H1 (cell line): ENCODE results near the gene GPX6. TPM values are rescaled to one million over a fixed set of nuclear protein-coding genes. Genes with fewer than 3 reads are reported as not detected.

Experiments used
- CTCF ChIA-PET: fragments of 300-600 bp; sonication (Branson Sonifier 250); formaldehyde crosslinking; loops from one replicate; lab custom pipeline; 2021; ENCODE audit not compliant: partially characterized antibody; lab: Charles Lee
- POLR2A ChIA-PET: fragments of 300-600 bp; sonication (Branson Sonifier 250); formaldehyde crosslinking; loops from one replicate; lab custom pipeline; 2021; ENCODE audit warnings: inconsistent platforms; ENCODE audit not compliant: partially characterized antibody; lab: Charles Lee
- DNase-seq, 2 experiments: peaks; one replicate each; pipeline versions ENCODE4 v3.0.0 to v3.0.0-alpha.2; 2010 to 2022; ENCODE audit warnings: low spot score in 2 of 2, low read depth in 1 of 2, mixed read lengths in 1 of 2
- FAIRE-seq: peaks from 2 replicates; lab custom pipeline; 2011; peaks lifted over from hg19 to GRCh38; lab: Jason Lieb, UNC
- H2AFZ ChIP-seq: 2 replicates; pipeline ENCODE4 v1.8.1; 2012; ENCODE audit warnings: low read length, inconsistent platforms
- H2AK5ac ChIP-seq: 2 replicates; pipeline ENCODE4 v1.6.1; 2013; ENCODE audit warnings: low read depth, low read length
- H2BK120ac ChIP-seq: replicated peaks from 2 replicates; pipeline ENCODE3; 2013; ENCODE audit warnings: low read depth, low read length, inconsistent platforms
- H2BK12ac ChIP-seq: 2 replicates; pipeline ENCODE4 v1.6.1; 2013; ENCODE audit warnings: low read depth, low read length
- H2BK15ac ChIP-seq: 2 replicates; pipeline ENCODE4 v1.6.1; 2013; ENCODE audit warnings: low read length
- H2BK20ac ChIP-seq: 2 replicates; pipeline ENCODE4 v1.6.1; 2013; ENCODE audit warnings: low read length
- H2BK5ac ChIP-seq: 2 replicates; pipeline ENCODE4 v1.6.1; 2013; ENCODE audit warnings: low read depth, low read length
- H3K14ac ChIP-seq: 2 replicates; pipeline ENCODE4 v1.6.1; 2013; ENCODE audit warnings: inconsistent platforms; ENCODE audit not compliant: insufficient read length
- H3K18ac ChIP-seq: 2 replicates; pipeline ENCODE4 v1.6.1; 2013; ENCODE audit warnings: low read length; ENCODE audit errors: extremely low read depth
- H3K23ac ChIP-seq: 2 replicates; pipeline ENCODE4 v1.6.1; 2013; ENCODE audit warnings: inconsistent platforms; ENCODE audit not compliant: insufficient read length
- H3K23me2 ChIP-seq: 2 replicates; pipeline ENCODE4 v1.6.1; 2013; ENCODE audit warnings: low read depth, low read length
- H3K27ac ChIP-seq: 2 replicates; pipeline ENCODE4 v1.6.1; 2011; ENCODE audit warnings: low read depth, low read length, inconsistent platforms
- H3K27me3 ChIP-seq, 4 experiments: replicated peaks in 1 of 4; 1 replicate in 1 of 4; 2 replicates in 3 of 4; pipeline versions ENCODE4 v1.6.1 to v1.8.1; 2011 to 2013; ENCODE audit warnings: low read length in 3 of 4, mild to moderate bottlenecking in 3 of 4, inconsistent platforms in 2 of 4, mixed read lengths in 2 of 4, moderate library complexity in 1 of 4; ENCODE audit not compliant: control insufficient read depth in 3 of 4, insufficient read depth in 3 of 4; ENCODE audit errors: extremely low read depth in 1 of 4
- H3K36me3 ChIP-seq, 4 experiments: 2 replicates each; pipeline versions ENCODE4 v1.6.1 to v1.8.1; 2011 to 2013; ENCODE audit warnings: mild to moderate bottlenecking in 4 of 4, low read length in 3 of 4, moderate library complexity in 2 of 4, control low read depth in 1 of 4, inconsistent platforms in 1 of 4; ENCODE audit not compliant: insufficient read depth in 4 of 4, control insufficient read depth in 2 of 4
- H3K4ac ChIP-seq: replicated peaks from 2 replicates; pipeline ENCODE3; 2013; ENCODE audit warnings: low read length, low read depth, mixed read lengths, inconsistent platforms; ENCODE audit not compliant: insufficient read length
- H3K4me1 ChIP-seq, 4 experiments: replicated peaks in 1 of 4; 1 replicate in 1 of 4; 2 replicates in 3 of 4; pipeline versions ENCODE4 v1.6.1 to v1.8.1; 2011 to 2013; ENCODE audit warnings: low read length in 3 of 4, inconsistent platforms in 2 of 4, mixed read lengths in 1 of 4; ENCODE audit not compliant: insufficient read depth in 4 of 4, control insufficient read depth in 3 of 4
- H3K4me2 ChIP-seq, 2 experiments: 2 replicates each; pipeline versions ENCODE4 v1.6.1 to v1.8.1; 2011 to 2013; ENCODE audit warnings: low read depth in 2 of 2, low read length in 2 of 2, control low read depth in 1 of 2, inconsistent platforms in 1 of 2, mild to moderate bottlenecking in 1 of 2; ENCODE audit not compliant: insufficient read depth in 1 of 2
- H3K4me3 ChIP-seq, 4 experiments: fragments of 200-600, 300-600 bp in 1 of 4; sonication (generic), shearing (Covaris generic), sonication (Bioruptor Twin) in 1 of 4; 2 replicates each; pipeline versions ENCODE4 v1.5.1 to v1.8.1; 2011 to 2016; ENCODE audit warnings: low read length in 4 of 4, low read depth in 3 of 4, control low read depth in 2 of 4, inconsistent platforms in 2 of 4, mild to moderate bottlenecking in 2 of 4, mixed read lengths in 1 of 4, moderate library complexity in 1 of 4; ENCODE audit not compliant: insufficient read depth in 2 of 4; ENCODE audit errors: extremely low read depth in 1 of 4
- H3K56ac ChIP-seq: replicated peaks from 2 replicates; pipeline ENCODE3; 2013; ENCODE audit warnings: low read depth, mild to moderate bottlenecking, mixed read lengths, low read length, inconsistent platforms; ENCODE audit not compliant: insufficient read length
- H3K79me1 ChIP-seq: 2 replicates; pipeline ENCODE4 v1.6.1; 2013; ENCODE audit warnings: low read depth, low read length, control low read depth
- H3K79me2 ChIP-seq, 2 experiments: 2 replicates each; pipeline versions ENCODE4 v1.6.1 to v1.8.1; 2012 to 2013; ENCODE audit warnings: low read length in 2 of 2, mild to moderate bottlenecking in 2 of 2, inconsistent platforms in 1 of 2; ENCODE audit not compliant: insufficient read depth in 2 of 2, control insufficient read depth in 1 of 2
- H3K9ac ChIP-seq, 4 experiments: replicated peaks in 1 of 4; 1 replicate in 1 of 4; 2 replicates in 3 of 4; pipeline versions ENCODE4 v1.6.1 to v1.8.1; 2011 to 2013; ENCODE audit warnings: low read depth in 3 of 4, low read length in 3 of 4, control low read depth in 2 of 4, mild to moderate bottlenecking in 2 of 4, moderate library complexity in 2 of 4, inconsistent platforms in 1 of 4; ENCODE audit errors: extremely low read depth in 1 of 4
- H3K9me3 ChIP-seq, 2 experiments: 2 replicates each; pipeline versions ENCODE4 v1.6.1 to v1.8.1; 2012 to 2013; ENCODE audit warnings: mild to moderate bottlenecking in 2 of 2, moderate library complexity in 2 of 2, control low read depth in 1 of 2, inconsistent platforms in 1 of 2, low read depth in 1 of 2, low read length in 1 of 2, mixed read lengths in 1 of 2; ENCODE audit not compliant: insufficient read depth in 2 of 2
- H4K20me1 ChIP-seq, 2 experiments: replicated peaks in 1 of 2; 2 replicates each; pipeline versions ENCODE3 to v1.8.1; 2011 to 2013; ENCODE audit warnings: inconsistent platforms in 2 of 2, low read length in 2 of 2, mild to moderate bottlenecking in 1 of 2; ENCODE audit not compliant: insufficient read depth in 2 of 2, control insufficient read depth in 1 of 2
- H4K5ac ChIP-seq: 2 replicates; pipeline ENCODE4 v1.6.1; 2013; ENCODE audit warnings: low read length, low read depth, mixed read lengths, inconsistent platforms; ENCODE audit not compliant: insufficient read length
- H4K8ac ChIP-seq: 2 replicates; pipeline ENCODE4 v1.8.0; 2013; ENCODE audit warnings: mild to moderate bottlenecking, moderate library complexity, low read length, inconsistent platforms; ENCODE audit not compliant: insufficient read depth; ENCODE audit errors: extremely low read depth
- H4K91ac ChIP-seq: replicated peaks from 2 replicates; pipeline ENCODE3; 2013; ENCODE audit warnings: low read length, mixed read lengths, inconsistent platforms; ENCODE audit not compliant: insufficient read length
- BCL11A ChIP-seq, 2 experiments: IDR thresholded peaks; one replicate each; pipeline ENCODE4 v1.6.1; 2011; ENCODE audit warnings: low read depth in 2 of 2, low read length in 2 of 2, mild to moderate bottlenecking in 2 of 2
- CBX8 ChIP-seq: fragments of 300-800, 300-1000 bp; sonication (generic); IDR thresholded peaks from 2 replicates; pipeline ENCODE4 v1.7.1; 2016; ENCODE audit warnings: low read depth, low read length, borderline replicate concordance
- CTBP2 ChIP-seq: IDR thresholded peaks from 2 replicates; pipeline ENCODE4 v1.7.0; 2011; ENCODE audit warnings: borderline replicate concordance, mild to moderate bottlenecking, moderate library complexity, mixed read lengths, low read length; ENCODE audit not compliant: insufficient read depth, insufficient read length
- FOSL1 ChIP-seq: IDR thresholded peaks from 2 replicates; pipeline ENCODE4 v1.6.1; 2011; ENCODE audit warnings: mild to moderate bottlenecking, low read depth, low read length, moderate library complexity; ENCODE audit not compliant: insufficient read depth
- KDM4A ChIP-seq: IDR thresholded peaks from one replicate; pipeline ENCODE4 v1.7.1; 2012; ENCODE audit warnings: low read depth, mild to moderate bottlenecking, moderate library complexity, low read length, inconsistent platforms; ENCODE audit not compliant: severe bottlenecking
- SP1 ChIP-seq: IDR thresholded peaks from 2 replicates; pipeline ENCODE4 v1.6.1; 2011; ENCODE audit warnings: low read depth, low read length
- WGBS, 2 experiments: shearing (Covaris generic) in 1 of 2; methylation state at CpG; one replicate each; pipeline versions ENCODE4 v1.1.6 to v1.1.7; 2013 to 2015; ENCODE audit warnings: low lambda C conversion rate in 2 of 2, mixed read lengths in 2 of 2, inconsistent platforms in 1 of 2, low coverage in 1 of 2, missing lambda C conversion rate in 1 of 2; ENCODE audit not compliant: insufficient replicate concordance in 2 of 2, insufficient coverage in 1 of 2, insufficient read length in 1 of 2; ENCODE audit errors: extremely low coverage in 1 of 2, missing lambda C conversion rate in 1 of 2; 5-methylcytosine and 5-hydroxymethylcytosine counted together
- polyA plus RNA-seq, 7 experiments: library from polyadenylated mRNA; depleted of rRNA in 3 of 7; stranded (reverse) in 5 of 7; unstranded in 2 of 7; fragments of >200 nt in 5 of 7; fragments of 200-250 nt in 2 of 7; gene quantifications; 1 replicate in 5 of 7; 2 replicates in 1 of 7; 4 replicates in 1 of 7; pipeline versions ENCODE4 v1.2.1 to v1.2.3, GENCODE V29; 2011 to 2013; ENCODE audit warnings: missing spikeins in 2 of 7, mixed read lengths in 2 of 7
- total RNA-seq: library from RNA; stranded (reverse); fragmentation: NEBNext Ultra II Directional; extraction: Animal tissue kit (Norgen Biotek cat#: 25700); gene quantifications from 2 replicates; pipeline ENCODE4 v1.2.1, GENCODE V29; 2021

GPX6 gene
- total and polyA plus RNA-seq, 2 of the 8 experiments (the other 6 are each of a cell fraction or from before 2014, with no cell fraction given), result not detected

- no peaks in the 10 kb centered on the region for H3K79me1 ChIP-seq
- no peak for FAIRE-seq
- no peak overlapping the region for H3K23ac ChIP-seq
- 69% methylated on average over 3 of the region's 3 CpGs; no CpG with 5 or more reads in 1 of the 2 experiments for WGBS, 2 experiments
- H3K14ac ChIP-seq, result no peak overlapping the region
- H3K4me2 ChIP-seq, result no peak overlapping the region
- TF ChIP-seq BCL11A (IDR thresholded peaks at IDR 0.05; ENCODE audit: low read depth in 2 of 2, low read length in 2 of 2) (no peak), CTBP2 (no peak), KDM4A (no peak), SP1 (no peak), CBX8 (no peak), FOSL1 (no peak)
- H3K4me1 ChIP-seq, result peaks cover 0 to 6% (median 3%) of the 10 kb centered on the region in 4 experiments; a peak in 3 of 7 replicates
- DNase-seq, result no peak
- H3K9ac ChIP-seq, result no peak overlapping the region
- no peak overlapping the region for H2BK12ac ChIP-seq
- no peaks in the 10 kb centered on the region for H3K9me3 ChIP-seq
- no peak overlapping the region for H2AFZ ChIP-seq
- H3K4ac ChIP-seq, result no peak overlapping the region
- CTCF ChIA-PET, result interaction anchor here (0.9 to 1.8 kb wide), 2 partner anchors 15 to 26 kb away, joined by 4 to 6 read pairs; no protein-coding TSS in a partner anchor
- no peaks in the 10 kb centered on the region for H4K20me1 ChIP-seq
- peaks cover 2% of the 10 kb centered on the region; the same call in 1 of the 2 replicates for H3K23me2 ChIP-seq
- no peak overlapping the region for H3K27ac ChIP-seq
- H3K36me3 ChIP-seq, result no peaks in the 10 kb centered on the region
- H4K5ac ChIP-seq, result no peak overlapping the region
- H4K91ac ChIP-seq, result no peak overlapping the region
- H2BK20ac ChIP-seq, result no peak overlapping the region
- no peak overlapping the region; the same call in 1 of the 2 replicates for H2AK5ac ChIP-seq
- no peak overlapping the region for H4K8ac ChIP-seq
- no peaks in the 10 kb centered on the region for H3K79me2 ChIP-seq
- no peak overlapping the region for H2BK15ac ChIP-seq
- no peak overlapping the region for H3K18ac ChIP-seq
- H3K27me3 ChIP-seq, result peaks cover 0 to 18% (median 12%) of the 10 kb centered on the region in 4 experiments; a peak in 6 of 7 replicates
- POLR2A ChIA-PET, result no interaction called here
- H3K4me3 ChIP-seq, result no peak overlapping the region
- no peak overlapping the region for H2BK5ac ChIP-seq
- H2BK120ac ChIP-seq, result no peak overlapping the region
- H3K56ac ChIP-seq, result no peak overlapping the region
Measured at GRCh38 chr6:28558629-28559028, 43.0 kb upstream of the GPX6 start.
